Astrocyte (in vitro differentiated cells and primary cell): ENCODE results near the gene LENG1. TPM values are rescaled to one million over a fixed set of nuclear protein-coding genes. Genes with fewer than 3 reads are reported as not detected.

ENCODE experiments used
- DNase-seq: peaks from one replicate; pipeline ENCODE4 v3.0.0-alpha.2; 2010; ENCODE audit warnings: low read depth
- FAIRE-seq: peaks from 2 replicates; lab custom pipeline; 2011; peaks lifted over from hg19 to GRCh38; lab: Jason Lieb, UNC
- H2AFZ ChIP-seq: 2 replicates; pipeline ENCODE4 v1.6.0; 2012; ENCODE audit warnings: low read depth, low read length, inconsistent platforms
- H3K27ac ChIP-seq: 2 replicates; pipeline ENCODE4 v1.5.1; 2011; ENCODE audit warnings: low read depth, low read length, inconsistent platforms
- H3K27me3 ChIP-seq: 2 replicates; pipeline ENCODE4 v1.6.0; 2011; ENCODE audit warnings: low read length, inconsistent platforms; ENCODE audit not compliant: insufficient read depth
- H3K36me3 ChIP-seq: 2 replicates; pipeline ENCODE4 v1.5.1; 2011; ENCODE audit warnings: low read length, inconsistent platforms; ENCODE audit not compliant: insufficient read depth
- H3K4me1 ChIP-seq: 2 replicates; pipeline ENCODE4 v1.5.1; 2011; ENCODE audit warnings: low read length, inconsistent platforms; ENCODE audit not compliant: insufficient read depth
- H3K4me2 ChIP-seq: 2 replicates; pipeline ENCODE4 v1.6.0; 2012; ENCODE audit warnings: low read length, inconsistent platforms
- H3K4me3 ChIP-seq: 2 replicates; pipeline ENCODE4 v1.5.1; 2011; ENCODE audit warnings: low read depth, mild to moderate bottlenecking, low read length, inconsistent platforms; ENCODE audit not compliant: insufficient read depth
- H3K79me2 ChIP-seq: 2 replicates; pipeline ENCODE4 v1.6.0; 2012; ENCODE audit warnings: mild to moderate bottlenecking, low read length, inconsistent platforms; ENCODE audit not compliant: insufficient read depth
- H3K9ac ChIP-seq: 2 replicates; pipeline ENCODE4 v1.6.0; 2012; ENCODE audit warnings: mild to moderate bottlenecking, low read length, inconsistent platforms
- H3K9me3 ChIP-seq: 2 replicates; pipeline ENCODE4 v1.5.1; 2012; ENCODE audit warnings: low read depth, mild to moderate bottlenecking, low read length, inconsistent platforms; ENCODE audit not compliant: insufficient read depth
- H4K20me1 ChIP-seq: 2 replicates; pipeline ENCODE4 v1.6.0; 2012; ENCODE audit warnings: low read length, inconsistent platforms; ENCODE audit not compliant: insufficient read depth
- H3K27ac Mint-ChIP-seq: one replicate; pipeline ENCODE4 v1.8.0; 2021; ENCODE audit warnings: mild to moderate bottlenecking, mixed read lengths; ENCODE audit not compliant: unreplicated experiment
- H3K27me3 Mint-ChIP-seq: one replicate; pipeline ENCODE4 v1.8.0; 2021; ENCODE audit warnings: low read depth, mixed read lengths; ENCODE audit not compliant: unreplicated experiment
- H3K36me3 Mint-ChIP-seq: one replicate; pipeline ENCODE4 v1.8.0; 2021; ENCODE audit warnings: low read depth, mixed read lengths; ENCODE audit not compliant: unreplicated experiment
- H3K4me1 Mint-ChIP-seq: one replicate; pipeline ENCODE4 v1.8.0; 2021; ENCODE audit warnings: low read depth, mixed read lengths; ENCODE audit not compliant: unreplicated experiment
- H3K4me3 Mint-ChIP-seq: one replicate; pipeline ENCODE4 v1.8.0; 2021; ENCODE audit warnings: mild to moderate bottlenecking, moderate library complexity, mixed read lengths; ENCODE audit not compliant: unreplicated experiment
- H3K9me3 Mint-ChIP-seq: one replicate; pipeline ENCODE4 v1.8.0; 2021; ENCODE audit warnings: mild to moderate bottlenecking, mixed read lengths; ENCODE audit not compliant: unreplicated experiment
- CTCF ChIP-seq: IDR thresholded peaks from 2 replicates; pipeline ENCODE4 v1.5.1; 2011; ENCODE audit warnings: low read depth, mild to moderate bottlenecking, inconsistent platforms, low read length, moderate library complexity; ENCODE audit not compliant: insufficient read depth
- EZH2 ChIP-seq: IDR thresholded peaks from 2 replicates; pipeline ENCODE4 v1.6.1; 2012; ENCODE audit warnings: mild to moderate bottlenecking, low read length, inconsistent platforms; ENCODE audit not compliant: insufficient read depth
- total RNA-seq: library from RNA; stranded (reverse); gene quantifications from 2 replicates; pipeline ENCODE4 v1.2.1, GENCODE V29; 2021

LENG1 gene
- total RNA-seq, 1 donor from 2014 or later, result 4.8 TPM

- FAIRE-seq, result no peak
- H3K4me1 Mint-ChIP-seq, result no peaks in the 10 kb centered on the region
These were observed 51.0 kb downstream of the LENG1 start for GRCh38 chr19:54108496-54108895.

GRCh38 chr19:54107876-54108490, 51.5 kb downstream of the LENG1 start:
- no peaks in the 10 kb centered on the region for H3K27me3 ChIP-seq
- TF ChIP-seq CTCF (no peak), EZH2 (no peak)
- no peaks in the 10 kb centered on the region for H3K4me1 ChIP-seq
- no peaks in the 10 kb centered on the region for H3K9me3 Mint-ChIP-seq
- H3K27ac ChIP-seq, result no peak overlapping the region
- no peaks in the 10 kb centered on the region for H3K9me3 ChIP-seq
- H3K4me2 ChIP-seq, result no peak overlapping the region
- FAIRE-seq (no peak), DNase-seq (no peak)
- no peak overlapping the region for H2AFZ ChIP-seq
- H3K9ac ChIP-seq, result no peak overlapping the region
- peaks cover 5% of the 10 kb centered on the region for H3K36me3 ChIP-seq
- H3K79me2 ChIP-seq, result peaks cover 26% of the 10 kb centered on the region
- H3K4me3 Mint-ChIP-seq, result no peak overlapping the region
- H3K4me1 Mint-ChIP-seq, result no peaks in the 10 kb centered on the region
- peaks cover 15% of the 10 kb centered on the region for H4K20me1 ChIP-seq
- H3K27me3 Mint-ChIP-seq, result no peaks in the 10 kb centered on the region
- H3K36me3 Mint-ChIP-seq, result peaks cover 17% of the 10 kb centered on the region
- no peak overlapping the region for H3K27ac Mint-ChIP-seq
- H3K4me3 ChIP-seq, result no peak overlapping the region

More at GRCh38 chr19:54108496-54108895, 51.0 kb downstream of the LENG1 start:
- TF ChIP-seq EZH2, result no peak
- TF ChIP-seq CTCF, result no peak
- Mint-ChIP-seq H3K27me3 (no peaks in the 10 kb centered on the region), H3K4me3 (no peak overlapping the region), H3K27ac (no peak overlapping the region), H3K9me3 (no peaks in the 10 kb centered on the region), H3K36me3 (peaks cover 16% of the 10 kb centered on the region)
- Histone ChIP-seq H3K27ac (no peak overlapping the region), H3K79me2 (peaks cover 26% of the 10 kb centered on the region), H3K4me2 (no peak overlapping the region), H3K4me1 (no peaks in the 10 kb centered on the region), H3K36me3 (peaks cover 5% of the 10 kb centered on the region), H4K20me1 (peaks cover 15% of the 10 kb centered on the region), H2AFZ (no peak overlapping the region), H3K4me3 (no peak overlapping the region), H3K27me3 (no peaks in the 10 kb centered on the region), H3K9me3 (no peaks in the 10 kb centered on the region), H3K9ac (no peak overlapping the region)
- DNase-seq, result no peak

GRCh38 chr19:54106716-54107115, 52.8 kb downstream of the LENG1 start:
- peaks cover 17% of the 10 kb centered on the region for H3K36me3 Mint-ChIP-seq
- no peak overlapping the region for H3K9ac ChIP-seq
- H3K27ac Mint-ChIP-seq, result no peak overlapping the region
- H3K4me1 ChIP-seq, result peaks cover 3% of the 10 kb centered on the region
- H3K4me3 ChIP-seq, result no peak overlapping the region
- no peaks in the 10 kb centered on the region for H3K9me3 ChIP-seq
- H3K27ac ChIP-seq, result no peak overlapping the region
- FAIRE-seq (no peak), DNase-seq (no peak)
- peaks cover 15% of the 10 kb centered on the region for H4K20me1 ChIP-seq
- no peak overlapping the region for H2AFZ ChIP-seq
- peaks cover 30% of the 10 kb centered on the region for H3K79me2 ChIP-seq
- TF ChIP-seq CTCF (no peak), EZH2 (no peak)
- H3K36me3 ChIP-seq, result peaks cover 5% of the 10 kb centered on the region
- no peaks in the 10 kb centered on the region for H3K27me3 Mint-ChIP-seq
- no peak overlapping the region for H3K4me2 ChIP-seq
- no peaks in the 10 kb centered on the region for H3K9me3 Mint-ChIP-seq
- H3K27me3 ChIP-seq, result no peaks in the 10 kb centered on the region
- H3K4me3 Mint-ChIP-seq, result no peak overlapping the region
- no peaks in the 10 kb centered on the region for H3K4me1 Mint-ChIP-seq
